Measurements from ENCODE around the gene CWF19L2.
A peak's percentile ranks its signal among the peaks of the same experiment; 100 is the strongest.
"Not testable (repeated sequence)": the region's sequence is repeated elsewhere in the genome, so short reads cannot be mapped to it uniquely, and the experiment has no call there.

The CWF19L2 gene

GRCh38 chr11:107457558-107458271 is at the start of gene CWF19L2:
CWF19L2 (minus strand) TSS chr11:107457825; CDS start chr11:107457816, 9 bp downstream.
- peak; percentile 95 for DNase-seq (ENCODE audit: low read depth)

GRCh38 chr11:107505647-107506225 is 48.1 kb upstream of the CWF19L2 start:
- no peak for DNase-seq (ENCODE audit: low read depth)

DNA sequence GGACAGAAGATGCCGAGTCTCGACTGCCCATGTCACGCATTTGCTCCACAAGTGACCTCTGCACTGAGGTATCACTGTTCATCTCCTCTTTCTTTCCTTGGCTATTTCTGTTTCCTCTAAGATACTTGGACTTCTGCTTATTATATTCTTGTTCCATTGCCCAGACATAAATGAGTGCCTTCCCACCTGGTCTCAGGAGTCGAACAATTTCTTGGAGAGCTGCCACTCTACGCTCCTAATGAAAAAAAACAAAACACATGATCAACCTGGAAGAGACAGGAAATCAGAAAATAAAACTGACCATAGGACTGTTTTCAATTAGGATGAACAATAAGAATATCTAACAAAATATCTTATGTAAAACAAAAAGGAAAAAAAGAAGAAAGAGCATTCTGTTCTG is 47.4 kb upstream of the CWF19L2 start:
- DNase-seq (ENCODE audit: low read depth), result no peak

- DNase-seq (ENCODE audit: low read depth), result no peak
Observed at GRCh38 chr11:107501713-107502112, 44.1 kb upstream of the CWF19L2 start.

DNA sequence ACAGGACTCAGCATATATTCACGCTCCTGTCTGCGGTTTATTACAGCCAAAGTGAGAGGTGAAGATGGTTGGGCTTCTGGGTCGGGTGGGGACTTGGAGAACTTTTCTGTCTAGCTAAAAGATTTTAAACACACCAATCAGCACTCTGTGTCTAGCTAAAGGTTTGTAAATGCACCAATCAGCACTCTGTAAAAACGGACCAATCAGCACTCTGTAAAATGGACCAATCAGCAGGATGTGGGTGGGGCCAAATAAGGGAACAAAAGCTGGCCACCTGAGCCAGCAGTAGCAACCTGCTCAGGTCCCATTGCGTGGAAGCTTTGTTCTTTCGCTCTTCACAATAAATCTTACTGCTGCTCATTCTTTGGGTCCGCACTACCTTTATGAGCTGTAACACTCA is 39.7 kb upstream of the CWF19L2 start:
- DNase-seq (ENCODE audit: low read depth), result not testable (repeated sequence)

GRCh38 chr11:107496011-107496410 is 38.4 kb upstream of the CWF19L2 start:
- peak; percentile 53 for DNase-seq (ENCODE audit: low read depth)

DNA sequence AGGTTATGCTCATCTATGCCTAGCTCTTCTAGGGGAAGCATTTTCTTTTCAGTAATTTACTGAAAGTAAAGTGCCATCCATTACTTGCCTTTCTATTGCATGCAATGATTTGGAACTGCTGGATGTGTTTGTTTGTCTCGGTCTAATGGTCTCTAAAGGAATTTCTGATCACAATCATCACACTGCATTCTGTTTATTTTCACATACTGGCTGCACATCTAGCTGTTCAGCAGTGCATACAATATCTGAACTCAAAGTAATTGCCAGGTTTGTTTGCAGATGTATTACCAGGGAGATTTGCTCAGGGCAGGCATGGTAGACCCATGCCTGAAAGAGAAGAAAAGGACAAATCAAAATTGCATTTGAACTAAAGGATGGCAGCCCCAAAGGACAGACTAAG is 36.4 kb upstream of the CWF19L2 start:
- no peak for DNase-seq (ENCODE audit: low read depth)

GRCh38 chr11:107493117-107493516 is 35.5 kb upstream of the CWF19L2 start:
- peak; percentile 36 for DNase-seq (ENCODE audit: low read depth)

GRCh38 chr11:107490836-107491235 is 33.2 kb upstream of the CWF19L2 start:
- DNase-seq (ENCODE audit: low read depth), result no peak

GRCh38 chr11:107482234-107482633 is 24.6 kb upstream of the CWF19L2 start:
- DNase-seq (ENCODE audit: low read depth), result no peak

- no peak for DNase-seq (ENCODE audit: low read depth)
Observed at GRCh38 chr11:107478922-107479321, 21.3 kb upstream of the CWF19L2 start.

GRCh38 chr11:107477820-107478219 is 20.2 kb upstream of the CWF19L2 start:
- no peak for DNase-seq (ENCODE audit: low read depth)

- no peak for DNase-seq (ENCODE audit: low read depth)
Observed at GRCh38 chr11:107473792-107474191, 16.2 kb upstream of the CWF19L2 start.

- DNase-seq (ENCODE audit: low read depth), result no peak
Observed at GRCh38 chr11:107472966-107473365, 15.3 kb upstream of the CWF19L2 start.

GRCh38 chr11:107468596-107468995 is 11.0 kb upstream of the CWF19L2 start:
- peak; percentile 19 for DNase-seq (ENCODE audit: low read depth)

DNA sequence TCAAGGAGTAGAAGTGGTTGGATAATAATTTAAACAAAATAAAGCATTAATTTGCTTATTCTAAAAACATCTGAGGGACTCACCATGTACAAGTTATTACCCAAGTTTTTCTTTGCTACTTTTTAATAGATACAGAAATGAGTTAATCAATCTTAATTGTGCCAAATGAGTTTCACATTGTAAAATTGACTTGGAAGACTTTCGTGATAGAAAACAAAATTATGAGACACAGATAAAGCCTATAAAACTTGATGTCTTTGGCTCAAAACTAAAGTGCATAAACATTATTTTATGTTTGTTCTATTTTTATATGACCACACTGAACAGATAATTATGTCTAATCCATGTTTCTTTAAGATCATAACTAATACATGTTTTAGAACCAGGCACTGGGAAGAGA is 10.1 kb upstream of the CWF19L2 start:
- no peak for DNase-seq (ENCODE audit: low read depth)

DNA sequence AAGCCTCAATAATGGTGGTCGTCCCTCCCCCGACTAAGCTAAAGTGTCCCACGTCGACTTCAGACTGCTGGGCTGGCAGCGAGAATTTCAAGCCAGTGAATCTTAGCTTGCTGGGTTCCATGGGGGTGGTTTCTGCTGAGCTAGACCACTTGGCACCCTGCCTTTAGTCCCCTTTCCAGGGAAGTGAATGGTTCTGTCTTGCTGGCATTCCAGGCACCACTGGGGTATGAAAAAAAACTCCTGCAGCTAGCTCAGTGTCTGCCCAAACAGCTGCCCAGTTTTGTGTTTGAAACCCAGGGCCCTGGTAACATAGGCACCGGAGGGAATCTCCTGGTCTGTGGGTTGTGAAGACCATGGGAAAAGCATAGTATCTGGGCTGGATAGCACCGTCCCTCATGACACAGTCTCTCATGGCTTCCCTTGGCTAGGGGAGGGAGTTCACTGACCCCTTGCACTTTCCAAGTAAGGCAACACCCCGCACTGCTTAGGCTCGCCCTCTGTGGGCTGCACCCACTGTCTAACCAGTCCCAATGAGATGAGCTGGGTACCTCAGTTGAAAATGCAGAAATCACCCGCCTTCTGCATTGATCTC is 8.7 kb upstream of the CWF19L2 start:
- DNase-seq (ENCODE audit: low read depth), result not testable (repeated sequence)

- DNase-seq (ENCODE audit: low read depth), result no peak
Observed at GRCh38 chr11:107457205-107457557, 444 bp downstream of the CWF19L2 start.

DNA sequence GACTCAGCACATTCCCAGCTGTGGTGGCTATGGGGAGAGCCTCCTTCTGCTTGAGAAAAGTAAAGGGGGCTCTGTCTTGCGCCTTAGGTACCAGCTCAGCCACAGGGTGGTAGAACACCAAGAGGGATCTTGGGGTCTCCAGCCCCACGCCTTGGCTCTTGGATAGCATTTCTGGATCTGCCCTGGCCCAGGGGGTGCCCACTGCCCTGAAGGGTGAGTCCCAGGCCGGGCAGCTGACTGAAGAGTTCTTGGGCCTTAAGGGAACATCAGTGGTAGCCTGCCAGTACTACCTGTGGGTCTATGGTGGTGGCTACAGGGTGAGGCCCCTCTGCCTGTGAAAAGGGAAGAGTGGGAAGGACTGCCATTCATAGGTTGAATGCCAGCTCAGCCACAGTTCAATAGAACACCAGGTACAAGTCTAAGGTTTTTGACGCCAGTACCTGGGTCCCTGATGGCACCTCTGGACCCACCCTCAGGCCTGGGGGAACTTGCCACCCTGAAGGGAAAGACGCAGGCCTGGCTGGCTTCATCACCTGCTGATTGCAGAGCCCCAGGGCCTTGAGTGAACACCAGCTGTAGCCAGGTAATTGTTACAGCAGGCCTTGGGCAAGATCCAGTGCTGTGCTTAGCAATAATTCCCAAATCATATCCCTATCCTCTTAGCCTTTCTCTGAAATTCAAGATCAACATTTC is 3.9 kb downstream of the CWF19L2 start:
- DNase-seq (ENCODE audit: low read depth), result no peak

- DNase-seq (ENCODE audit: low read depth), result no peak
Observed at GRCh38 chr11:107446822-107447431, 10.7 kb downstream of the CWF19L2 start.

DNA sequence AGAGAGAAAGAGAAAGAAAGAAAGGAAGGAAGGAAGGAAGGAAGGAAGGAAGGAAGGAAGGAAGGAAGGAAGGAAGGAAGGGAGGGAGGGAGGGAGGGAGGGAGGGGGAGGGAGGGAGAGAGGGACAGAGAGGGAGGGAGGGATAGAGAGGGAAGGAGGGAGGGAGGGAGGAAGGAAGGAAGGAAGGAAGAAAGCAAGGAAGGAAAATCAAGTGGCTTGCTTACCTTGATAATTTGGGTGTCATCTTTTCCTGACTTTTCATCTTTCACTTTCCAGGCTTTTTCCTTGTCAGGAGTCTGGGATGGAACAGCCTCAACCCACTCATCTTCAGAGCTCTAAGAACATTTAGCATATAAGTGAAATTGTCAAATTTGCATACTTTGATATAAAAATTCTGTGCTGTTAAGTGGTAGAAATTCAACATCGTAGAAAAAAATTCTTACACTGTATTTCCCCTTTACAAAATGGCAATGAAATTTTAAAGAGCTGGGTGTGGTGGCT is 14.9 kb downstream of the CWF19L2 start:
- no peak for DNase-seq (ENCODE audit: low read depth)

DNA sequence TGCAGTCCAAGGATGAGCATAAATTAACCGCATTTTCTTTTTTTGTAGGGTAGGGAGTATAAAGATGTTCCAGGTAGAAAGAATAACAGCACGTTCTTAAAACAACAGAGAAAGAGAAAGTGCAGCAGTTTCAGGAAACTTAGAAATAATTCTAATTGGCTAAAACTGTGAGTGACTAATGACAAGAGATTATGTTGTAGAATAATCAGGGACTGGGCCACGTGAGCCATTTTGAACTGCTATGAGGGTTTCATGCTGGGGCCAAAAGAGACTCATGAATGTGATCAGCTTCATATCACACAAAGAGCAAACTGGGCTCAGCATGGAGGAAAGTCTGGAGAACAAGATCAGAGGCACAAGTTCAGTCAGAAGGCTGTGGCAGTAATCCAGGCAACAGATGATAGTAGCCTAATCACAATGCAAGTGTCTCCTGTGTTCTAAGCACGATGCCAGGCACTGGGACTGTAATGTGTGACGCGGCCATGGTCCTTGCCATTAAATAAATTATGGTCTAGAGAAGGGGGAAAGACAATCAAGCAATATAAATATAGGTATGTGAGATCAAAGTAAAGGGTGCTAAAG is 17.9 kb downstream of the CWF19L2 start:
- no peak for DNase-seq (ENCODE audit: low read depth)

All from EH (cell line).